Astrocyte (in vitro differentiated cells and primary cell): ENCODE measurements around the gene ACAA1. TPM values are rescaled to one million over a fixed set of nuclear protein-coding genes. Genes with fewer than 3 reads are reported as not detected.

Experiments
- DNase-seq: peaks from one replicate; pipeline ENCODE4 v3.0.0-alpha.2; 2010; ENCODE audit warnings: low read depth
- FAIRE-seq: peaks from 2 replicates; lab custom pipeline; 2011; peaks lifted over from hg19 to GRCh38; lab: Jason Lieb, UNC
- H2AFZ ChIP-seq: 2 replicates; pipeline ENCODE4 v1.6.0; 2012; ENCODE audit warnings: low read depth, low read length, inconsistent platforms
- H3K27ac ChIP-seq: 2 replicates; pipeline ENCODE4 v1.5.1; 2011; ENCODE audit warnings: low read depth, low read length, inconsistent platforms
- H3K27me3 ChIP-seq: 2 replicates; pipeline ENCODE4 v1.6.0; 2011; ENCODE audit warnings: low read length, inconsistent platforms; ENCODE audit not compliant: insufficient read depth
- H3K36me3 ChIP-seq: 2 replicates; pipeline ENCODE4 v1.5.1; 2011; ENCODE audit warnings: low read length, inconsistent platforms; ENCODE audit not compliant: insufficient read depth
- H3K4me1 ChIP-seq: 2 replicates; pipeline ENCODE4 v1.5.1; 2011; ENCODE audit warnings: low read length, inconsistent platforms; ENCODE audit not compliant: insufficient read depth
- H3K4me2 ChIP-seq: 2 replicates; pipeline ENCODE4 v1.6.0; 2012; ENCODE audit warnings: low read length, inconsistent platforms
- H3K4me3 ChIP-seq: 2 replicates; pipeline ENCODE4 v1.5.1; 2011; ENCODE audit warnings: low read depth, mild to moderate bottlenecking, low read length, inconsistent platforms; ENCODE audit not compliant: insufficient read depth
- H3K79me2 ChIP-seq: 2 replicates; pipeline ENCODE4 v1.6.0; 2012; ENCODE audit warnings: mild to moderate bottlenecking, low read length, inconsistent platforms; ENCODE audit not compliant: insufficient read depth
- H3K9ac ChIP-seq: 2 replicates; pipeline ENCODE4 v1.6.0; 2012; ENCODE audit warnings: mild to moderate bottlenecking, low read length, inconsistent platforms
- H3K9me3 ChIP-seq: 2 replicates; pipeline ENCODE4 v1.5.1; 2012; ENCODE audit warnings: low read depth, mild to moderate bottlenecking, low read length, inconsistent platforms; ENCODE audit not compliant: insufficient read depth
- H4K20me1 ChIP-seq: 2 replicates; pipeline ENCODE4 v1.6.0; 2012; ENCODE audit warnings: low read length, inconsistent platforms; ENCODE audit not compliant: insufficient read depth
- H3K27ac Mint-ChIP-seq: one replicate; pipeline ENCODE4 v1.8.0; 2021; ENCODE audit warnings: mild to moderate bottlenecking, mixed read lengths; ENCODE audit not compliant: unreplicated experiment
- H3K27me3 Mint-ChIP-seq: one replicate; pipeline ENCODE4 v1.8.0; 2021; ENCODE audit warnings: low read depth, mixed read lengths; ENCODE audit not compliant: unreplicated experiment
- H3K36me3 Mint-ChIP-seq: one replicate; pipeline ENCODE4 v1.8.0; 2021; ENCODE audit warnings: low read depth, mixed read lengths; ENCODE audit not compliant: unreplicated experiment
- H3K4me1 Mint-ChIP-seq: one replicate; pipeline ENCODE4 v1.8.0; 2021; ENCODE audit warnings: low read depth, mixed read lengths; ENCODE audit not compliant: unreplicated experiment
- H3K4me3 Mint-ChIP-seq: one replicate; pipeline ENCODE4 v1.8.0; 2021; ENCODE audit warnings: mild to moderate bottlenecking, moderate library complexity, mixed read lengths; ENCODE audit not compliant: unreplicated experiment
- H3K9me3 Mint-ChIP-seq: one replicate; pipeline ENCODE4 v1.8.0; 2021; ENCODE audit warnings: mild to moderate bottlenecking, mixed read lengths; ENCODE audit not compliant: unreplicated experiment
- CTCF ChIP-seq: IDR thresholded peaks from 2 replicates; pipeline ENCODE4 v1.5.1; 2011; ENCODE audit warnings: low read depth, mild to moderate bottlenecking, inconsistent platforms, low read length, moderate library complexity; ENCODE audit not compliant: insufficient read depth
- EZH2 ChIP-seq: IDR thresholded peaks from 2 replicates; pipeline ENCODE4 v1.6.1; 2012; ENCODE audit warnings: mild to moderate bottlenecking, low read length, inconsistent platforms; ENCODE audit not compliant: insufficient read depth
- total RNA-seq: library from RNA; stranded (reverse); gene quantifications from 2 replicates; pipeline ENCODE4 v1.2.1, GENCODE V29; 2021

Gene ACAA1
- total RNA-seq, 1 donor from 2014 or later, result 69.4 TPM

GRCh38 chr3:38111696-38112377 is 25.1 kb downstream of the ACAA1 start:
- DNase-seq, result no peak
- TF ChIP-seq CTCF (no peak), EZH2 (no peak)
- Histone ChIP-seq H3K27ac (no peak overlapping the region), H3K4me3 (no peak overlapping the region), H3K4me2 (no peak overlapping the region), H3K9ac (no peak overlapping the region), H2AFZ (no peak overlapping the region), H3K9me3 (no peaks in the 10 kb centered on the region), H3K79me2 (no peaks in the 10 kb centered on the region), H3K4me1 (no peaks in the 10 kb centered on the region), H3K27me3 (no peaks in the 10 kb centered on the region), H4K20me1 (no peaks in the 10 kb centered on the region), H3K36me3 (no peaks in the 10 kb centered on the region)
- Mint-ChIP-seq H3K4me1 (no peaks in the 10 kb centered on the region), H3K9me3 (no peaks in the 10 kb centered on the region), H3K27me3 (peaks cover 21% of the 10 kb centered on the region), H3K4me3 (no peak overlapping the region), H3K27ac (no peak overlapping the region), H3K36me3 (peaks cover 7% of the 10 kb centered on the region)
- no peak for FAIRE-seq

- H4K20me1 ChIP-seq, result no peaks in the 10 kb centered on the region
- DNase-seq (no peak), FAIRE-seq (no peak)
- H3K9me3 ChIP-seq, result no peaks in the 10 kb centered on the region
- peaks cover 21% of the 10 kb centered on the region for H3K27me3 Mint-ChIP-seq
- H3K4me2 ChIP-seq, result no peak overlapping the region
- H3K36me3 ChIP-seq, result no peaks in the 10 kb centered on the region
- no peak overlapping the region for H2AFZ ChIP-seq
- H3K79me2 ChIP-seq, result no peaks in the 10 kb centered on the region
- no peaks in the 10 kb centered on the region for H3K27me3 ChIP-seq
- H3K36me3 Mint-ChIP-seq, result peaks cover 7% of the 10 kb centered on the region
- H3K9ac ChIP-seq, result no peak overlapping the region
- no peak overlapping the region for H3K4me3 Mint-ChIP-seq
- no peak overlapping the region for H3K27ac ChIP-seq
- no peak overlapping the region for H3K27ac Mint-ChIP-seq
- no peaks in the 10 kb centered on the region for H3K4me1 Mint-ChIP-seq
- no peaks in the 10 kb centered on the region for H3K4me1 ChIP-seq
- no peak overlapping the region for H3K4me3 ChIP-seq
- TF ChIP-seq EZH2, result no peak
- no peak for TF ChIP-seq CTCF
- no peaks in the 10 kb centered on the region for H3K9me3 Mint-ChIP-seq
Observed at GRCh38 chr3:38111201-38111600, 25.7 kb downstream of the ACAA1 start.

GRCh38 chr3:38110314-38111050 is 26.4 kb downstream of the ACAA1 start:
- H3K27ac Mint-ChIP-seq, result no peak overlapping the region
- peaks cover 4% of the 10 kb centered on the region for H3K36me3 Mint-ChIP-seq
- DNase-seq (no peak), FAIRE-seq (no peak)
- H3K9ac ChIP-seq, result no peak overlapping the region
- no peak overlapping the region for H2AFZ ChIP-seq
- no peak for TF ChIP-seq EZH2
- H3K9me3 ChIP-seq, result no peaks in the 10 kb centered on the region
- H3K4me3 Mint-ChIP-seq, result no peak overlapping the region
- no peak overlapping the region for H3K4me3 ChIP-seq
- no peak overlapping the region for H3K27ac ChIP-seq
- no peak overlapping the region for H3K4me2 ChIP-seq
- H3K4me1 Mint-ChIP-seq, result no peaks in the 10 kb centered on the region
- no peaks in the 10 kb centered on the region for H4K20me1 ChIP-seq
- no peaks in the 10 kb centered on the region for H3K27me3 ChIP-seq
- peaks cover 14% of the 10 kb centered on the region for H3K27me3 Mint-ChIP-seq
- H3K4me1 ChIP-seq, result no peaks in the 10 kb centered on the region
- no peaks in the 10 kb centered on the region for H3K79me2 ChIP-seq
- no peaks in the 10 kb centered on the region for H3K36me3 ChIP-seq
- H3K9me3 Mint-ChIP-seq, result no peaks in the 10 kb centered on the region
